NT2/D1 (cell line): ENCODE results near the gene ACTG2.

Experiments used
- DNase-seq: peaks from one replicate; pipeline ENCODE4 v3.0.0-alpha.2; 2011; ENCODE audit warnings: low read depth, low spot score
- H3K27me3 ChIP-seq: 2 replicates; pipeline ENCODE4 v1.6.0; 2011; ENCODE audit warnings: mild to moderate bottlenecking; ENCODE audit not compliant: insufficient read length, insufficient read depth
- H3K36me3 ChIP-seq: 2 replicates; pipeline ENCODE4 v1.6.1; 2011; ENCODE audit warnings: mild to moderate bottlenecking, low read length, mixed read lengths; ENCODE audit not compliant: insufficient read depth, insufficient read length
- H3K4me1 ChIP-seq: 2 replicates; pipeline ENCODE4 v1.5.1; 2011; ENCODE audit not compliant: insufficient read depth, insufficient read length
- H3K4me3 ChIP-seq: 2 replicates; pipeline ENCODE4 v1.5.1; 2011; ENCODE audit warnings: low read depth; ENCODE audit not compliant: insufficient read length
- H3K9ac ChIP-seq: 2 replicates; pipeline ENCODE4 v1.6.0; 2011; ENCODE audit warnings: low read depth; ENCODE audit not compliant: insufficient read length
- H3K9me3 ChIP-seq: 2 replicates; pipeline ENCODE4 v1.5.1; 2011; ENCODE audit warnings: mild to moderate bottlenecking, low read length; ENCODE audit not compliant: insufficient read depth
- SUZ12 ChIP-seq: IDR thresholded peaks from 2 replicates; pipeline ENCODE4 v1.6.1; 2011; ENCODE audit not compliant: insufficient read length, insufficient read depth; ENCODE audit errors: extremely low read depth
- YY1 ChIP-seq: IDR thresholded peaks from 2 replicates; pipeline ENCODE4 v1.6.1; 2011; ENCODE audit not compliant: insufficient read length, insufficient read depth
- ZNF274 ChIP-seq: IDR thresholded peaks from 2 replicates; pipeline ENCODE4 v1.6.1; 2011; ENCODE audit warnings: mild to moderate bottlenecking, low read depth, low read length

ACTG2 gene

GRCh38 chr2:73915437-73915993 lies 22.7 kb downstream of the ACTG2 start:
- no peaks in the 10 kb centered on the region for H3K36me3 ChIP-seq
- no peak overlapping the region for H3K9ac ChIP-seq
- no peak overlapping the region for H3K4me3 ChIP-seq
- H3K4me1 ChIP-seq: no peaks in the 10 kb centered on the region
- no peaks in the 10 kb centered on the region for H3K9me3 ChIP-seq
- TF ChIP-seq SUZ12 (no peak), YY1 (no peak), ZNF274 (no peak)
- no peak for DNase-seq
- no peaks in the 10 kb centered on the region for H3K27me3 ChIP-seq

- Histone ChIP-seq H3K9me3 (no peaks in the 10 kb centered on the region), H3K36me3 (no peaks in the 10 kb centered on the region), H3K9ac (no peak overlapping the region), H3K4me1 (peaks cover 8% of the 10 kb centered on the region), H3K27me3 (no peaks in the 10 kb centered on the region), H3K4me3 (no peak overlapping the region)
- TF ChIP-seq ZNF274 (no peak), SUZ12 (no peak)
- DNase-seq: no peak
These were observed 23.9 kb downstream of the ACTG2 start for GRCh38 chr2:73916666-73917065.

- H3K9ac ChIP-seq: no peak overlapping the region
- peaks cover 8% of the 10 kb centered on the region for H3K4me1 ChIP-seq
- no peaks in the 10 kb centered on the region for H3K9me3 ChIP-seq
- no peak for DNase-seq
- H3K36me3 ChIP-seq: no peaks in the 10 kb centered on the region
- TF ChIP-seq YY1: no peak
- TF ChIP-seq ZNF274: no peak
- no peak for TF ChIP-seq SUZ12
- H3K4me3 ChIP-seq: no peak overlapping the region
- H3K27me3 ChIP-seq: no peaks in the 10 kb centered on the region
These were observed 24.5 kb downstream of the ACTG2 start for GRCh38 chr2:73917296-73917695.

GRCh38 chr2:73917696-73918207 lies 24.9 kb downstream of the ACTG2 start:
- no peak for TF ChIP-seq YY1
- TF ChIP-seq SUZ12: no peak
- no peak for TF ChIP-seq ZNF274
- H3K9ac ChIP-seq: no peak overlapping the region
- no peaks in the 10 kb centered on the region for H3K27me3 ChIP-seq
- H3K36me3 ChIP-seq: no peaks in the 10 kb centered on the region
- H3K4me3 ChIP-seq: no peak overlapping the region
- H3K9me3 ChIP-seq: no peaks in the 10 kb centered on the region
- H3K4me1 ChIP-seq: peaks cover 8% of the 10 kb centered on the region
- DNase-seq: no peak

- TF ChIP-seq YY1: no peak
- no peak for TF ChIP-seq SUZ12
- TF ChIP-seq ZNF274: no peak
- H3K9me3 ChIP-seq: no peaks in the 10 kb centered on the region
- no peaks in the 10 kb centered on the region for H3K36me3 ChIP-seq
- H3K27me3 ChIP-seq: no peaks in the 10 kb centered on the region
- no peak overlapping the region for H3K4me3 ChIP-seq
- no peak overlapping the region for H3K9ac ChIP-seq
- H3K4me1 ChIP-seq: peaks cover 8% of the 10 kb centered on the region
- no peak for DNase-seq
These were observed 26.0 kb downstream of the ACTG2 start for GRCh38 chr2:73918856-73919255.

GRCh38 chr2:73919596-73920228 lies 26.9 kb downstream of the ACTG2 start:
- no peaks in the 10 kb centered on the region for H3K9me3 ChIP-seq
- no peak overlapping the region for H3K4me3 ChIP-seq
- DNase-seq: no peak
- no peak for TF ChIP-seq SUZ12
- no peak for TF ChIP-seq YY1
- no peak for TF ChIP-seq ZNF274
- peaks cover 8% of the 10 kb centered on the region for H3K4me1 ChIP-seq
- H3K27me3 ChIP-seq: no peaks in the 10 kb centered on the region
- no peaks in the 10 kb centered on the region for H3K36me3 ChIP-seq
- no peak overlapping the region for H3K9ac ChIP-seq

GRCh38 chr2:73920577-73921545 lies 28.1 kb downstream of the ACTG2 start:
- Histone ChIP-seq H3K36me3 (no peaks in the 10 kb centered on the region), H3K9me3 (no peaks in the 10 kb centered on the region), H3K4me1 (peaks cover 8% of the 10 kb centered on the region), H3K9ac (no peak overlapping the region), H3K27me3 (no peaks in the 10 kb centered on the region), H3K4me3 (no peak overlapping the region)
- peak; percentile 50 for DNase-seq
- TF ChIP-seq SUZ12 (no peak), YY1 (no peak), ZNF274 (no peak)
